NCI-H510A (cell line): Measurements from ENCODE around the gene EFHC1.
A peak's percentile ranks its signal among the peaks of the same experiment; 100 is the strongest.

Experiments
- DNase-seq: peaks from one replicate; lab custom pipeline; 2025; lab: John Stamatoyannopoulos, UW

The EFHC1 gene

GRCh38 chr6:52539607-52540006, 119.5 kb downstream of the EFHC1 start:
- DNase-seq: no peak

GRCh38 chr6:52540286-52540902, 120.3 kb downstream of the EFHC1 start:
- no peak for DNase-seq

GRCh38 chr6:52541135-52541534, 121.0 kb downstream of the EFHC1 start:
- no peak for DNase-seq

GRCh38 chr6:52543262-52543661, 123.1 kb downstream of the EFHC1 start:
- DNase-seq: no peak

- DNase-seq: no peak
Observed at GRCh38 chr6:52543729-52544601, 123.8 kb downstream of the EFHC1 start.

GRCh38 chr6:52544602-52545405, 124.7 kb downstream of the EFHC1 start:
- no peak for DNase-seq

GRCh38 chr6:52545406-52546119, 125.4 kb downstream of the EFHC1 start:
- no peak for DNase-seq

- no peak for DNase-seq
Observed at GRCh38 chr6:52546192-52546591, 126.0 kb downstream of the EFHC1 start.

- DNase-seq: no peak
Observed at GRCh38 chr6:52546678-52547077, 126.5 kb downstream of the EFHC1 start.

GRCh38 chr6:52547647-52548352, 127.7 kb downstream of the EFHC1 start:
- DNase-seq: no peak

- no peak for DNase-seq
Observed at GRCh38 chr6:52548353-52548713, 128.2 kb downstream of the EFHC1 start.

- no peak for DNase-seq
Observed at GRCh38 chr6:52548999-52549398, 128.9 kb downstream of the EFHC1 start.

- no peak for DNase-seq
Observed at GRCh38 chr6:52549428-52549827, 129.3 kb downstream of the EFHC1 start.

GRCh38 chr6:52550014-52550575, 130.0 kb downstream of the EFHC1 start:
- no peak for DNase-seq

GRCh38 chr6:52550870-52551269, 130.7 kb downstream of the EFHC1 start:
- DNase-seq: no peak

GRCh38 chr6:52551483-52552277, 131.5 kb downstream of the EFHC1 start:
- DNase-seq: peak; percentile 91

- DNase-seq: peak; percentile 67
Observed at GRCh38 chr6:52552278-52552643, 132.1 kb downstream of the EFHC1 start.

- DNase-seq: no peak
Observed at GRCh38 chr6:52553158-52553557, 133.0 kb downstream of the EFHC1 start.

GRCh38 chr6:52553719-52554118, 133.6 kb downstream of the EFHC1 start:
- DNase-seq: no peak

- no peak for DNase-seq
Observed at GRCh38 chr6:52554684-52555280, 134.6 kb downstream of the EFHC1 start.
